ENCODE measurements around the gene RAVER2. TPM values are rescaled to one million over a fixed set of nuclear protein-coding genes. Genes with fewer than 3 reads are reported as not detected.

Gene RAVER2
- total and polyA plus RNA-seq, 2 of the 13 experiments (the other 11 are each of a cell fraction or from before 2014, with no cell fraction given) = 11.4 to 15.4 TPM

DNA sequence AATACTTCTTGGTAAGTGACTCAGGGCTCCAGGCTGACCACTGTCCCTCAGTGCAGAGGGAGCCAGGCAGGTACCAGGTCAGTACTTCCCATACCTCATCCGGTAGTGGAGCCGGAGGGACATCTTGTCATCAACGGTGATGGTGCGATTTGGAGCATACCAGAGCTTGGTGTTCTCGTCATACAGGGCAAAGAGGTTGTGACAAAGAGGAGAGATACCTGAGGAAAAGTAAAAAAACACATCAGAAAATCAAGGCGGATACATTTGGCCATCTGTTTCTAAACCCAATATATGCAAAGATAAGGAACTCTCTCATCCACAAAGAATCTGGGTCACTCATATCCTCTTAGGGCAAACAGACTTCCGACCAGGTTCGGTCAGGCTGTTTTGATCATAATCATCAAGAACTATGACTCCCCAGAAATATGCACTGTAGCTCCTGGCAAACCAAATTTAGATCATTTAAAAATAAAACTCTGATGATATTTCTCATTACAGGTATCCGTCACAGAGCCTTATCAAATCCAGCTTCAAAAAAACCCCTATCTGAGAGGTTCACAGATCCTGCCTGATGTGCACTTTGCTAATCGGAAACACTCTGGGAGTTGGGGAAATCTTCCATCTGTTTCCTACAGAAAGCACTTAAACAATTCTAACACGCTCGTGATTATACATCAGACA is 134.2 kb downstream of the RAVER2 start (continued):
- TF ChIP-seq SP4 (CRISPR knock-in tag; IDR thresholded peaks at IDR 0.05) = no peak
- TF ChIP-seq THYN1 (CRISPR knock-in tag; IDR thresholded peaks at IDR 0.05; ENCODE audit: borderline replicate concordance, low read depth) = no peak
- TF ChIP-seq KLF13 (CRISPR knock-in tag; IDR thresholded peaks at IDR 0.05) = no peak
- no peak for TF ChIP-seq ZMAT3 (CRISPR knock-in tag; conservative IDR thresholded peaks at IDR 0.05)
- TF ChIP-seq, protein P1, sequence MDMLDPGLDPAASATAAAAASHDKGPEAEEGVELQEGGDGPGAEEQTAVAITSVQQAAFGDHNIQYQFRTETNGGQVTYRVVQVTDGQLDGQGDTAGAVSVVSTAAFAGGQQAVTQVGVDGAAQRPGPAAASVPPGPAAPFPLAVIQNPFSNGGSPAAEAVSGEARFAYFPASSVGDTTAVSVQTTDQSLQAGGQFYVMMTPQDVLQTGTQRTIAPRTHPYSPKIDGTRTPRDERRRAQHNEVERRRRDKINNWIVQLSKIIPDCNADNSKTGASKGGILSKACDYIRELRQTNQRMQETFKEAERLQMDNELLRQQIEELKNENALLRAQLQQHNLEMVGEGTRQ (IDR thresholded peaks at IDR 0.05; ENCODE audit: low read depth, low read length) = no peak
- TF ChIP-seq, protein P1 (CRISPR knock-in tag; IDR thresholded peaks at IDR 0.05; ENCODE audit: borderline replicate concordance) = no peak
- TF ChIP-seq ZNF567 (CRISPR knock-in tag; IDR thresholded peaks at IDR 0.05; ENCODE audit: borderline replicate concordance) = no peak
- no peak for TF ChIP-seq KDM5A (IDR thresholded peaks at IDR 0.05; ENCODE audit: borderline replicate concordance, low read length)
- no peak for TF ChIP-seq FIP1L1 (IDR thresholded peaks at IDR 0.05; ENCODE audit: borderline replicate concordance, insufficient read depth, low read depth, low read length)
- TF ChIP-seq SUZ12 (IDR thresholded peaks at IDR 0.05; ENCODE audit: low read depth, low read length) = no peak
- TF ChIP-seq, protein P2, sequence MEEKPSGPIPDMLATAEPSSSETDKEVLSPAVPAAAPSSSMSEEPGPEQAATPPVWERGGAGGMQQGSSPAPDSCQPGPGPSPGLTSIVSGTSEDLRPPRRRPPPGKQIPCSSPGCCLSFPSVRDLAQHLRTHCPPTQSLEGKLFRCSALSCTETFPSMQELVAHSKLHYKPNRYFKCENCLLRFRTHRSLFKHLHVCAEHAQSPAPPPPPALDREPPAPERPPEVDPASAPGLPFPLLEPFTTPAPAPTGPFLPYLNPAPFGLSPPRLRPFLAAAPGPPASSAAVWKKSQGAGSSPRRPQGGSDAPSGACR (CRISPR knock-in tag; IDR thresholded peaks at IDR 0.05) = no peak
- no peak for TF ChIP-seq ZNF605 (CRISPR knock-in tag; IDR thresholded peaks at IDR 0.05)
- no peak for TF ChIP-seq ATF7 (IDR thresholded peaks at IDR 0.05)
- no peak for TF ChIP-seq ATF7 (CRISPR knock-in tag; IDR thresholded peaks at IDR 0.05)
- no peak for TF ChIP-seq ZNF780A (CRISPR knock-in tag; IDR thresholded peaks at IDR 0.05)
- TF ChIP-seq RORA (CRISPR knock-in tag; IDR thresholded peaks at IDR 0.05) = no peak
- no peak for TF ChIP-seq SRY (CRISPR knock-in tag; IDR thresholded peaks at IDR 0.05)
